Activated CD4-positive, alpha-beta memory T cell treated with anti-CD3 and anti-CD28 coated beads for 36 hours (primary cell): Measurements from ENCODE around the gene ADGRV1. TPM values are rescaled to one million over a fixed set of nuclear protein-coding genes. Genes with fewer than 3 reads are reported as not detected.
"Not testable (repeated sequence)": the region's sequence is repeated elsewhere in the genome, so short reads cannot be mapped to it uniquely, and the experiment has no call there.

Source experiments
- CTCF ChIA-PET: fragments of 350-600 bp; sonication (Branson Sonifier 250); formaldehyde crosslinking; loops from one replicate; lab custom pipeline; 2021; ENCODE audit warnings: antibody characterized with exemption, inconsistent platforms; lab: Charles Lee
- POLR2A ChIA-PET: fragments of 350-600 bp; sonication (Branson Sonifier 250); formaldehyde crosslinking; loops from one replicate; lab custom pipeline; 2021; ENCODE audit warnings: antibody characterized with exemption; lab: Charles Lee
- DNase-seq: peaks from one replicate; pipeline ENCODE4 v3.0.0-alpha.2; 2020
- H3K27ac Mint-ChIP-seq: one replicate; pipeline ENCODE4 v1.8.0; 2021; ENCODE audit warnings: mixed read lengths
- H3K27me3 Mint-ChIP-seq: one replicate; pipeline ENCODE4 v1.8.0; 2021; ENCODE audit warnings: mixed read lengths
- H3K36me3 Mint-ChIP-seq: one replicate; pipeline ENCODE4 v1.8.0; 2021; ENCODE audit warnings: mixed read lengths
- H3K4me1 Mint-ChIP-seq: one replicate; pipeline ENCODE4 v1.8.0; 2021; ENCODE audit warnings: low read depth, mixed read lengths
- H3K4me3 Mint-ChIP-seq: one replicate; pipeline ENCODE4 v1.8.0; 2021; ENCODE audit warnings: mild to moderate bottlenecking, mixed read lengths
- H3K9me3 Mint-ChIP-seq: one replicate; pipeline ENCODE4 v1.8.0; 2021; ENCODE audit warnings: mixed read lengths
- intact Hi-C: fragments of 100-400 bp; cut with micrococcal nuclease; formaldehyde crosslinking; loops from one replicate; pipeline ENCODE4 v1.15.1; 2023
- total RNA-seq, 2 experiments: library from RNA; stranded (reverse); gene quantifications; one replicate each; pipeline ENCODE4 v1.2.3, GENCODE V29; 2021

ADGRV1 gene
- total RNA-seq, 2 experiments from 2014 or later, result 0.05 TPM; not detected in 1

GRCh38 chr5:90641528-90641927, 82.9 kb downstream of the ADGRV1 start:
- H3K4me1 Mint-ChIP-seq, result no peaks in the 10 kb centered on the region
- H3K27ac Mint-ChIP-seq, result no peak overlapping the region
- no peaks in the 10 kb centered on the region for H3K9me3 Mint-ChIP-seq
- no peak overlapping the region for H3K4me3 Mint-ChIP-seq
- no peaks in the 10 kb centered on the region for H3K36me3 Mint-ChIP-seq
- POLR2A ChIA-PET, result no interaction called here
- H3K27me3 Mint-ChIP-seq, result no peaks in the 10 kb centered on the region
- CTCF ChIA-PET, result interaction anchor here (1.0 kb wide), 1 partner anchor 37 kb away, joined by 3 read pairs; no protein-coding TSS in a partner anchor
- DNase-seq, result no peak
- intact Hi-C loops, result no loop called here

- POLR2A ChIA-PET, result no interaction called here
- intact Hi-C loops, result no loop called here
- no peaks in the 10 kb centered on the region for H3K36me3 Mint-ChIP-seq
- CTCF ChIA-PET, result no interaction called here
- H3K27ac Mint-ChIP-seq, result no peak overlapping the region
- H3K9me3 Mint-ChIP-seq, result no peaks in the 10 kb centered on the region
- H3K27me3 Mint-ChIP-seq, result no peaks in the 10 kb centered on the region
- H3K4me3 Mint-ChIP-seq, result no peak overlapping the region
- DNase-seq, result no peak
- H3K4me1 Mint-ChIP-seq, result no peaks in the 10 kb centered on the region
Observed at GRCh38 chr5:90642706-90643229, 84.2 kb downstream of the ADGRV1 start.

- Mint-ChIP-seq H3K27me3 (no peaks in the 10 kb centered on the region), H3K4me3 (no peak overlapping the region), H3K36me3 (no peaks in the 10 kb centered on the region), H3K9me3 (no peaks in the 10 kb centered on the region), H3K27ac (no peak overlapping the region), H3K4me1 (no peaks in the 10 kb centered on the region)
- DNase-seq, result no peak
- POLR2A ChIA-PET, result no interaction called here
- intact Hi-C loops, result no loop called here
- CTCF ChIA-PET, result no interaction called here
Observed at GRCh38 chr5:90644132-90644531, 85.5 kb downstream of the ADGRV1 start.

GRCh38 chr5:90645024-90645610, 86.5 kb downstream of the ADGRV1 start:
- CTCF ChIA-PET, result no interaction called here
- Mint-ChIP-seq H3K9me3 (no peaks in the 10 kb centered on the region), H3K4me3 (no peak overlapping the region), H3K4me1 (no peaks in the 10 kb centered on the region), H3K27me3 (no peaks in the 10 kb centered on the region), H3K36me3 (no peaks in the 10 kb centered on the region), H3K27ac (no peak overlapping the region)
- intact Hi-C loops, result no loop called here
- POLR2A ChIA-PET, result no interaction called here
- no peak for DNase-seq

GRCh38 chr5:90650767-90651166, 92.2 kb downstream of the ADGRV1 start:
- Mint-ChIP-seq H3K36me3 (no peaks in the 10 kb centered on the region), H3K9me3 (no peaks in the 10 kb centered on the region), H3K4me1 (no peaks in the 10 kb centered on the region), H3K27ac (no peak overlapping the region), H3K27me3 (no peaks in the 10 kb centered on the region), H3K4me3 (no peak overlapping the region)
- ChIA-PET CTCF (interaction anchor here (1.0 kb wide), 1 partner anchor 133 kb away, joined by 3 read pairs; no protein-coding TSS in a partner anchor), POLR2A (no interaction called here)
- DNase-seq, result no peak
- intact Hi-C loops, result no loop called here

- no peak overlapping the region for H3K27ac Mint-ChIP-seq
- no peaks in the 10 kb centered on the region for H3K4me1 Mint-ChIP-seq
- intact Hi-C loops, result no loop called here
- no peaks in the 10 kb centered on the region for H3K27me3 Mint-ChIP-seq
- POLR2A ChIA-PET, result no interaction called here
- H3K9me3 Mint-ChIP-seq, result no peaks in the 10 kb centered on the region
- H3K4me3 Mint-ChIP-seq, result no peak overlapping the region
- CTCF ChIA-PET, result no interaction called here
- no peak for DNase-seq
- H3K36me3 Mint-ChIP-seq, result no peaks in the 10 kb centered on the region
Observed at GRCh38 chr5:90654215-90654614, 95.6 kb downstream of the ADGRV1 start.

- Mint-ChIP-seq H3K9me3 (no peaks in the 10 kb centered on the region), H3K36me3 (no peaks in the 10 kb centered on the region), H3K27me3 (no peaks in the 10 kb centered on the region), H3K27ac (no peak overlapping the region), H3K4me3 (no peak overlapping the region), H3K4me1 (no peaks in the 10 kb centered on the region)
- POLR2A ChIA-PET, result no interaction called here
- no peak for DNase-seq
- intact Hi-C loops, result no loop called here
- CTCF ChIA-PET, result no interaction called here
Observed at GRCh38 chr5:90655423-90655822, 96.8 kb downstream of the ADGRV1 start.

GRCh38 chr5:90657030-90657429, 98.4 kb downstream of the ADGRV1 start:
- ChIA-PET CTCF (no interaction called here), POLR2A (no interaction called here)
- no peaks in the 10 kb centered on the region for H3K4me1 Mint-ChIP-seq
- no peak overlapping the region for H3K4me3 Mint-ChIP-seq
- H3K27ac Mint-ChIP-seq, result no peak overlapping the region
- intact Hi-C loops, result no loop called here
- no peaks in the 10 kb centered on the region for H3K9me3 Mint-ChIP-seq
- H3K36me3 Mint-ChIP-seq, result no peaks in the 10 kb centered on the region
- DNase-seq, result no peak
- H3K27me3 Mint-ChIP-seq, result no peaks in the 10 kb centered on the region

GRCh38 chr5:90657788-90658187, 99.2 kb downstream of the ADGRV1 start:
- CTCF ChIA-PET, result interaction anchor here (1.0 kb wide), 1 partner anchor 53 kb away, joined by 4 read pairs; no protein-coding TSS in a partner anchor
- H3K4me1 Mint-ChIP-seq, result no peaks in the 10 kb centered on the region

GRCh38 chr5:90658620-90659019, 100.0 kb downstream of the ADGRV1 start:
- H3K27me3 Mint-ChIP-seq, result no peaks in the 10 kb centered on the region
- no peaks in the 10 kb centered on the region for H3K36me3 Mint-ChIP-seq
- POLR2A ChIA-PET, result no interaction called here
- no peaks in the 10 kb centered on the region for H3K4me1 Mint-ChIP-seq
- H3K27ac Mint-ChIP-seq, result no peak overlapping the region
- intact Hi-C loops, result no loop called here
- H3K4me3 Mint-ChIP-seq, result no peak overlapping the region
- CTCF ChIA-PET, result interaction anchor here (1.0 kb wide), 1 partner anchor 54 kb away, joined by 4 read pairs; no protein-coding TSS in a partner anchor
- H3K9me3 Mint-ChIP-seq, result no peaks in the 10 kb centered on the region
- DNase-seq, result no peak

More at GRCh38 chr5:90657788-90658187, 99.2 kb downstream of the ADGRV1 start:
- Mint-ChIP-seq H3K27me3 (no peaks in the 10 kb centered on the region), H3K36me3 (no peaks in the 10 kb centered on the region), H3K9me3 (no peaks in the 10 kb centered on the region), H3K4me3 (no peak overlapping the region), H3K27ac (no peak overlapping the region)
- POLR2A ChIA-PET, result no interaction called here
- DNase-seq, result no peak
- intact Hi-C loops, result no loop called here

GRCh38 chr5:90668079-90668565, 109.5 kb downstream of the ADGRV1 start:
- H3K36me3 Mint-ChIP-seq, H3K4me1 Mint-ChIP-seq, POLR2A ChIA-PET, DNase-seq, H3K27me3 Mint-ChIP-seq, CTCF ChIA-PET, H3K4me3 Mint-ChIP-seq, intact Hi-C loops, H3K27ac Mint-ChIP-seq, H3K9me3 Mint-ChIP-seq: not testable (repeated sequence)

GRCh38 chr5:90675222-90675621, 116.6 kb downstream of the ADGRV1 start:
- Mint-ChIP-seq H3K27me3 (no peaks in the 10 kb centered on the region), H3K4me3 (no peak overlapping the region), H3K4me1 (no peaks in the 10 kb centered on the region), H3K36me3 (no peaks in the 10 kb centered on the region), H3K27ac (no peak overlapping the region), H3K9me3 (no peaks in the 10 kb centered on the region)
- no peak for DNase-seq
- CTCF ChIA-PET, result no interaction called here
- POLR2A ChIA-PET, result no interaction called here
- intact Hi-C loops, result no loop called here
